OCI-M1 (cell line): ENCODE results near the gene SUPT4H1.

ENCODE experiments used
- DNase-seq: peaks from one replicate; lab custom pipeline; 2025; lab: John Stamatoyannopoulos, UW

The SUPT4H1 gene

GRCh38 chr17:58317421-58318064 is 34.5 kb downstream of the SUPT4H1 start:
- DNase-seq = peak; percentile 75

DNA sequence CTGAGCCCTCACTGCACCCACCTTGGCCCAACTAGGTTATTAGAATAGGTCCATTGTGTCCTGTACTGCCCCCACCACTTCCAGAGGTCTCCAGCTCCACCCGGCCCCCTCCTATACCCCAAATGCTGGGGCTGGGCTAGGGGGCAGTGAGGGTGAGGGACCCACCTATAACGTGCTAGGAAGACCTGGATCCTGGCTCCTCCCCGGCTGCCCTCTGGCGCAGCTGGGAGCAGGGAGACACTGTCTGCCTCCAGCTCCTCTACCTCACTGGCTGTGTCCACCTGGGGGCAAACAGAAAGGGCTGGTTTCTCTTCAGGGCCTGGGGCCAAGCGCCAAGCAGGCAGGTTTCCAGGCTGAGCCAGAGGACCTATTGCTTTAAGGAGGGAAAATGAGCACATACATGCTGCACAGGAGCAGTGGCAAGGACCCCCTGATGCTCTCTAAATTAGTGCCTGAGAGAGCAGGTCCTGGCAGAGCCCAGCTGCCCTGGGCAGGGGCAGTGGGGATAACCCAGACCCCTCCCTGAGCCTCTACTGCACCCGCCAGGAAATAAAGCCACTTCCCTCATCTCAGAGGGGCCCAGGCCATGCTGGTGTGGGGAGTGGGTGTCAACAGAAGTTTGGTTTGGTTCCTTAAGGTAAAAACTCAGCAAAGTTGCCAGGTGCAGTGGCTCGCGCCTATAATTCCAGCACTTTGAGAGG is 35.6 kb downstream of the SUPT4H1 start:
- DNase-seq = no peak

GRCh38 chr17:58315750-58316149 is 36.3 kb downstream of the SUPT4H1 start:
- DNase-seq = no peak

- DNase-seq = no peak
These were observed 36.7 kb downstream of the SUPT4H1 start for GRCh38 chr17:58315281-58315711.

- DNase-seq = no peak
These were observed 37.3 kb downstream of the SUPT4H1 start for GRCh38 chr17:58314706-58315015.

GRCh38 chr17:58313815-58314705 is 37.9 kb downstream of the SUPT4H1 start:
- no peak for DNase-seq

- peak; percentile 2 for DNase-seq
These were observed 39.2 kb downstream of the SUPT4H1 start for GRCh38 chr17:58312829-58313228.

DNA sequence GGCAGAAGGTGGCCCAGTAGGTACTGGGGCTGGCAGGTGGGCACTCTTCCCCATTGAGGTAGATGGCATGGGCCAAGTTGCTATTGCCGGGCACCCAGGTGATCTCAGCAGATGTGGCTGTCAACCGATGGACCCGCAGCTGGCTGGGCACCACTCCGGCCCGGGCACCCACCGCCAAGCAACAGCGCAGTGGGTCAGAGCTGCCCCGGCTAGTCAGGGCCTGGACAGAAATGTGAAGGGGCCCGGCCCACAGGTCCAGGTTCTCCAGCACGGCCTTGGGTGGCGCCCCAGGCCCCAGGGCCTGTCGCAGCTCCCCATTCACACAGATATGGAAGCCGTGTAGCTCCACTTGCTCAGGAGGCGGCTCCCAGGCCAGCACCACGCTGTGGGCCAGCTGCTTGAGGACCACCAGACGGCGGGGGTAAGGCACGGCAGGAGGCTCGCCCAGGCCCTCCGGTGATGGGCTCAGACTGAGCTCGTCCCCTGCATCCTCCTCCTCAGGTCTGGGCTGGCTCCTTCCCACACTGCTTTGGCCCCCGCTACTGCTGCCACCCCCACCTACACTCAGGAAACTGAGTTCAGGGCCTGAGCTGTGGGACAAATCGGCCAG is 39.9 kb downstream of the SUPT4H1 start:
- no peak for DNase-seq

- no peak for DNase-seq
These were observed 40.5 kb downstream of the SUPT4H1 start for GRCh38 chr17:58311429-58311894.

DNA sequence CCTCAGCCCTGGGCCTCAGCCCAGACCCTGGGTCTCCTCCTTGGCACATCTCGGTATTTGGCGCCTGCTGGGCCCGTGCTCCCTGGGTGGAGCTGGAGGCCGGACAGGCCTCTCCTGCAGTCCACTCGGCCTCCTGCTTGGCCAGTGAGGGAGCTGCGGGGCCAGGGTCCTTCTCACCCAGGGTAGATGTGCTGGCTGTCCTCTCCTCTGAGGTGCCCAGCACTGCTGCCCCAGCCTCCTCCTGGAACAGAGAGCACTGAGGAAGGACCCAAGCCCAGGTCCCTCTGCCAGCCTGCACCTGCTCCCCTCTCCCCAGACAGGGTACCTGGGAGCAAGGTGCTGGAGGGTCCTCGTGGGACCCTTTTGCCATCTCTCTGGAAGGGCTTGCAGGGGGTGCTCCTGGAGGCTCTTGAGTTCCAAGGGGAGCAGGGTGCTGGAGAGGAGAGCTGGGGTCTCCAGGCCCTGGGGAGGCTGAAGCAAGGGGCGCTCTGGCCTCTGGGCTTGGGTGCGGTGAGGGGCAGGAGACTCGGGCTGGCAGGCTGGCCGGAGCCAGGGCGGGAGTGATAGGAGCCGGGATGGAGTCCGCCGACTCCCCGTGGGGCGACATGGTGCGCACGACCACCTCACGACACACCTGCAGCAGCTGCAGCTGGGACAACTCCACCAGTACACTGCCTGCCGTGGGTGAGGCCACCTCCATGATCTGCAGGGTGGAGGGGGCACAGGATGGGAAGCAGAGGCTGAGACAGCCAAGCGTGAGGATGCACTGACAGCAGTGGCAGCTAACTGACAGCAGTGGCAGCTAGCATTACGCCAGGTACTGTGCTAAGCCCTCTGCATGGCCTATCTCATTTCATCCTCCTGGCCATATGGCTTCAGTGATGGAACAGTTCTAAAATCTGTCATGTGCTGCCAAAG is 41.2 kb downstream of the SUPT4H1 start:
- no peak for DNase-seq

GRCh38 chr17:58309918-58310259 is 42.1 kb downstream of the SUPT4H1 start:
- DNase-seq = no peak

DNA sequence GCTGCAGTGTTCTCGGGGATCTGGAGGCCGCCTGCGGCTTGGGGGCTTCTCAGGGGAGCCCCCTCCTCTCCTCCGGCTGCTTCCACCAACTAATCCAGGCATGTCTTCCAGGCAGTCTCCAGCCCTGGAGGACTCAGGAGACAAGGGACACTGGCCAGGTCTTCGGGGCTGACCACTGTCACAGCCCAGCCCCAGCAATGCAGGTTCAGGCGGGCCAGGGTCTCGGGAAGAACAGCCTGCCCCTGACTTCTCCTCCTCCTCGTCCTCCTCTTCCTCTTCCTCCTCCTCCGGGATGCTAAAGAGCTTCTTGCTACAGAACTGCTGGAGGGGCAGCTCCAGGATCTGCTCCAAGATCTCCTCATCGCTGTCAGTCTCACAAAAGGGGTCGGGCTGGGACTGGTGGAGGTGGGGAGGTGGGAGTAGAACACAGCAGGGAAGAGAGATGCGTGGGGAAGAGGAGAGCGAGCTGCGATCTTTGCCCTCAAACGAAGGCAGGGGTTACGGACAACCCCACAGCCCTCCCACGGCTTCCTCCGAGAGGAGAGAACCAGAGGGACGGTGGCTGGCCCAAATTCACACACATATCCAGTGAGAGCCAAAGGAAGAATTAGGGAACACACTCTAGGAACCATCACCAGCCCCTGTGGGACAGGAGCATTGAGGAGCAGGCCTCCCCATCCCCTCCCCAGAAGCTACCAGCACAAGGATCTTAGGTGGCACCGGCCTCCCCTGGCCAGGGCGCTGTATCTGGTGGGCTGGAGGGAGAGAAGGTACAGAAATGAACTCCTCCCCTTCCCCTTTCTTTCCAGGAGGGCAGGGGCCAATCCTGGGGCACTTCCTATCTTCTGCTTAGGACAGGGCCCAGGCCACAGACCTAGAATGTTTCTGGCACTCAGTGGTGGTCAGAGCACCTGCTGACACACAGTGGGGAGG is 42.8 kb downstream of the SUPT4H1 start:
- DNase-seq = no peak

- no peak for DNase-seq
These were observed 43.6 kb downstream of the SUPT4H1 start for GRCh38 chr17:58308173-58308984.

GRCh38 chr17:58307468-58308172 is 44.4 kb downstream of the SUPT4H1 start:
- DNase-seq = no peak

- DNase-seq = no peak
These were observed 45.7 kb downstream of the SUPT4H1 start for GRCh38 chr17:58306131-58306951.

- no peak for DNase-seq
These were observed 46.4 kb downstream of the SUPT4H1 start for GRCh38 chr17:58305626-58306025.

- no peak for DNase-seq
These were observed 47.1 kb downstream of the SUPT4H1 start for GRCh38 chr17:58304750-58305486.
